ENCODE measurements around the gene SLBP. TPM values are rescaled to one million over a fixed set of nuclear protein-coding genes. Genes with fewer than 3 reads are reported as not detected.

The SLBP gene
- total RNA-seq, 1 donor from 2014 or later: 23.5 TPM

- H3K9ac ChIP-seq (ENCODE audit: low read depth in 1 of 3, low read length in 3 of 3): no peak overlapping the region
- H3K36me3 ChIP-seq (ENCODE audit: control insufficient read depth in 3 of 3, insufficient read depth in 3 of 3, low read length in 3 of 3): no peaks in the 10 kb centered on the region
- H3K27ac ChIP-seq (ENCODE audit: low read depth, low read length): no peak overlapping the region
- H3K27me3 ChIP-seq (ENCODE audit: control insufficient read depth in 3 of 3, insufficient read depth in 3 of 3, low read length in 3 of 3): no peaks in the 10 kb centered on the region
- H3K9me3 ChIP-seq (ENCODE audit: control insufficient read depth in 3 of 3, low read length in 3 of 3): no peaks in the 10 kb centered on the region
- H3K4me1 ChIP-seq (ENCODE audit: control insufficient read depth in 3 of 3, insufficient read depth in 3 of 3, low read length in 3 of 3): peaks cover 0 to 5% (median 3%) of the 10 kb centered on the region in 3 donors
- no peak overlapping the region for H3K4me3 ChIP-seq (ENCODE audit: low read length in 3 of 3)
Measured at GRCh38 chr4:1669270-1669669, 42.8 kb downstream of the SLBP start.

- H3K27me3 ChIP-seq (ENCODE audit: control insufficient read depth in 3 of 3, insufficient read depth in 3 of 3, low read length in 3 of 3): no peaks in the 10 kb centered on the region
- no peak overlapping the region for H3K9ac ChIP-seq (ENCODE audit: low read depth in 1 of 3, low read length in 3 of 3)
- H3K27ac ChIP-seq (ENCODE audit: low read depth, low read length): no peak overlapping the region
- H3K4me3 ChIP-seq (ENCODE audit: low read length in 3 of 3): no peak overlapping the region
- no peaks in the 10 kb centered on the region for H3K36me3 ChIP-seq (ENCODE audit: control insufficient read depth in 3 of 3, insufficient read depth in 3 of 3, low read length in 3 of 3)
- H3K9me3 ChIP-seq (ENCODE audit: control insufficient read depth in 3 of 3, low read length in 3 of 3): no peaks in the 10 kb centered on the region
- peaks cover 0 to 4% (median 3%) of the 10 kb centered on the region in 3 donors for H3K4me1 ChIP-seq (ENCODE audit: control insufficient read depth in 3 of 3, insufficient read depth in 3 of 3, low read length in 3 of 3)
Measured at GRCh38 chr4:1668488-1668840, 43.7 kb downstream of the SLBP start.

GRCh38 chr4:1667273-1667672 is 44.8 kb downstream of the SLBP start:
- Histone ChIP-seq H3K27me3 (ENCODE audit: control insufficient read depth in 3 of 3, insufficient read depth in 3 of 3, low read length in 3 of 3) (no peaks in the 10 kb centered on the region), H3K4me1 (ENCODE audit: control insufficient read depth in 3 of 3, insufficient read depth in 3 of 3, low read length in 3 of 3) (peaks cover 0 to 4% (median 3%) of the 10 kb centered on the region in 3 donors), H3K9me3 (ENCODE audit: control insufficient read depth in 3 of 3, low read length in 3 of 3) (no peaks in the 10 kb centered on the region), H3K36me3 (ENCODE audit: control insufficient read depth in 3 of 3, insufficient read depth in 3 of 3, low read length in 3 of 3) (no peaks in the 10 kb centered on the region), H3K4me3 (ENCODE audit: low read length in 3 of 3) (no peak overlapping the region), H3K27ac (ENCODE audit: low read depth, low read length) (no peak overlapping the region), H3K9ac (ENCODE audit: low read depth in 1 of 3, low read length in 3 of 3) (no peak overlapping the region)

- no peak overlapping the region for H3K27ac ChIP-seq (ENCODE audit: low read depth, low read length)
- no peaks in the 10 kb centered on the region for H3K36me3 ChIP-seq (ENCODE audit: control insufficient read depth in 3 of 3, insufficient read depth in 3 of 3, low read length in 3 of 3)
- no peak overlapping the region for H3K9ac ChIP-seq (ENCODE audit: low read depth in 1 of 3, low read length in 3 of 3)
- H3K9me3 ChIP-seq (ENCODE audit: control insufficient read depth in 3 of 3, low read length in 3 of 3): no peaks in the 10 kb centered on the region
- peaks cover 0 to 4% (median 3%) of the 10 kb centered on the region in 3 donors for H3K4me1 ChIP-seq (ENCODE audit: control insufficient read depth in 3 of 3, insufficient read depth in 3 of 3, low read length in 3 of 3)
- no peaks in the 10 kb centered on the region for H3K27me3 ChIP-seq (ENCODE audit: control insufficient read depth in 3 of 3, insufficient read depth in 3 of 3, low read length in 3 of 3)
- no peak overlapping the region for H3K4me3 ChIP-seq (ENCODE audit: low read length in 3 of 3)
Measured at GRCh38 chr4:1666391-1666790, 45.7 kb downstream of the SLBP start.

GRCh38 chr4:1664141-1664540 is 48.0 kb downstream of the SLBP start:
- Histone ChIP-seq H3K4me1 (ENCODE audit: control insufficient read depth in 3 of 3, insufficient read depth in 3 of 3, low read length in 3 of 3) (peaks cover 0 to 4% (median 3%) of the 10 kb centered on the region in 3 donors), H3K9ac (ENCODE audit: low read depth in 1 of 3, low read length in 3 of 3) (no peak overlapping the region), H3K4me3 (ENCODE audit: low read length in 3 of 3) (no peak overlapping the region), H3K36me3 (ENCODE audit: control insufficient read depth in 3 of 3, insufficient read depth in 3 of 3, low read length in 3 of 3) (no peaks in the 10 kb centered on the region), H3K9me3 (ENCODE audit: control insufficient read depth in 3 of 3, low read length in 3 of 3) (no peaks in the 10 kb centered on the region), H3K27ac (ENCODE audit: low read depth, low read length) (no peak overlapping the region), H3K27me3 (ENCODE audit: control insufficient read depth in 3 of 3, insufficient read depth in 3 of 3, low read length in 3 of 3) (no peaks in the 10 kb centered on the region)

- peaks cover 0 to under 1% (median 0%) of the 10 kb centered on the region in 3 donors for H3K36me3 ChIP-seq (ENCODE audit: control insufficient read depth in 3 of 3, insufficient read depth in 3 of 3, low read length in 3 of 3)
- H3K4me1 ChIP-seq (ENCODE audit: control insufficient read depth in 3 of 3, insufficient read depth in 3 of 3, low read length in 3 of 3): peaks cover 0 to 4% (median 3%) of the 10 kb centered on the region in 3 donors
- no peak overlapping the region for H3K27ac ChIP-seq (ENCODE audit: low read depth, low read length)
- H3K4me3 ChIP-seq (ENCODE audit: low read length in 3 of 3): no peak overlapping the region
- H3K9me3 ChIP-seq (ENCODE audit: control insufficient read depth in 3 of 3, low read length in 3 of 3): no peaks in the 10 kb centered on the region
- no peaks in the 10 kb centered on the region for H3K27me3 ChIP-seq (ENCODE audit: control insufficient read depth in 3 of 3, insufficient read depth in 3 of 3, low read length in 3 of 3)
- H3K9ac ChIP-seq (ENCODE audit: low read depth in 1 of 3, low read length in 3 of 3): no peak overlapping the region
Measured at GRCh38 chr4:1663549-1663948, 48.6 kb downstream of the SLBP start.

GRCh38 chr4:1661695-1662094 is 50.4 kb downstream of the SLBP start:
- H3K4me1 ChIP-seq (ENCODE audit: control insufficient read depth in 3 of 3, insufficient read depth in 3 of 3, low read length in 3 of 3): peaks cover 0 to 4% (median 3%) of the 10 kb centered on the region in 3 donors
- H3K36me3 ChIP-seq (ENCODE audit: control insufficient read depth in 3 of 3, insufficient read depth in 3 of 3, low read length in 3 of 3): peaks cover 0 to 3% (median 0%) of the 10 kb centered on the region in 3 donors
- H3K27ac ChIP-seq (ENCODE audit: low read depth, low read length): no peak overlapping the region
- H3K27me3 ChIP-seq (ENCODE audit: control insufficient read depth in 3 of 3, insufficient read depth in 3 of 3, low read length in 3 of 3): no peaks in the 10 kb centered on the region
- no peak overlapping the region for H3K9ac ChIP-seq (ENCODE audit: low read depth in 1 of 3, low read length in 3 of 3)
- H3K9me3 ChIP-seq (ENCODE audit: control insufficient read depth in 3 of 3, low read length in 3 of 3): no peaks in the 10 kb centered on the region
- H3K4me3 ChIP-seq (ENCODE audit: low read length in 3 of 3): no peak overlapping the region

- peaks cover 0 to 3% (median 0%) of the 10 kb centered on the region in 3 donors for H3K36me3 ChIP-seq (ENCODE audit: control insufficient read depth in 3 of 3, insufficient read depth in 3 of 3, low read length in 3 of 3)
- H3K9me3 ChIP-seq (ENCODE audit: control insufficient read depth in 3 of 3, low read length in 3 of 3): no peaks in the 10 kb centered on the region
- H3K4me3 ChIP-seq (ENCODE audit: low read length in 3 of 3): no peak overlapping the region
- no peaks in the 10 kb centered on the region for H3K27me3 ChIP-seq (ENCODE audit: control insufficient read depth in 3 of 3, insufficient read depth in 3 of 3, low read length in 3 of 3)
- no peak overlapping the region for H3K27ac ChIP-seq (ENCODE audit: low read depth, low read length)
- H3K9ac ChIP-seq (ENCODE audit: low read depth in 1 of 3, low read length in 3 of 3): no peak overlapping the region
- no peaks in the 10 kb centered on the region for H3K4me1 ChIP-seq (ENCODE audit: control insufficient read depth in 3 of 3, insufficient read depth in 3 of 3, low read length in 3 of 3)
Measured at GRCh38 chr4:1660948-1661677, 51.0 kb downstream of the SLBP start.

- Histone ChIP-seq H3K4me1 (ENCODE audit: control insufficient read depth in 3 of 3, insufficient read depth in 3 of 3, low read length in 3 of 3) (no peaks in the 10 kb centered on the region), H3K36me3 (ENCODE audit: control insufficient read depth in 3 of 3, insufficient read depth in 3 of 3, low read length in 3 of 3) (peaks cover 0 to 6% (median 0%) of the 10 kb centered on the region in 3 donors), H3K4me3 (ENCODE audit: low read length in 3 of 3) (no peak overlapping the region), H3K9me3 (ENCODE audit: control insufficient read depth in 3 of 3, low read length in 3 of 3) (no peaks in the 10 kb centered on the region), H3K27me3 (ENCODE audit: control insufficient read depth in 3 of 3, insufficient read depth in 3 of 3, low read length in 3 of 3) (no peaks in the 10 kb centered on the region), H3K9ac (ENCODE audit: low read depth in 1 of 3, low read length in 3 of 3) (no peak overlapping the region), H3K27ac (ENCODE audit: low read depth, low read length) (no peak overlapping the region)
Measured at GRCh38 chr4:1659104-1660043, 52.7 kb downstream of the SLBP start.

- Histone ChIP-seq H3K9me3 (ENCODE audit: control insufficient read depth in 3 of 3, low read length in 3 of 3) (no peaks in the 10 kb centered on the region), H3K4me1 (ENCODE audit: control insufficient read depth in 3 of 3, insufficient read depth in 3 of 3, low read length in 3 of 3) (no peaks in the 10 kb centered on the region), H3K9ac (ENCODE audit: low read depth in 1 of 3, low read length in 3 of 3) (no peak overlapping the region), H3K27ac (ENCODE audit: low read depth, low read length) (no peak overlapping the region), H3K36me3 (ENCODE audit: control insufficient read depth in 3 of 3, insufficient read depth in 3 of 3, low read length in 3 of 3) (peaks cover 0 to 6% (median 0%) of the 10 kb centered on the region in 3 donors), H3K27me3 (ENCODE audit: control insufficient read depth in 3 of 3, insufficient read depth in 3 of 3, low read length in 3 of 3) (no peaks in the 10 kb centered on the region), H3K4me3 (ENCODE audit: low read length in 3 of 3) (no peak overlapping the region)
Measured at GRCh38 chr4:1658581-1658980, 53.5 kb downstream of the SLBP start.
